GM04504 (cell line): ENCODE data around the gene C16orf74.
A peak's percentile ranks its signal among the peaks of the same experiment; 100 is the strongest.

Experiments used
- DNase-seq: peaks from one replicate; pipeline ENCODE4 v3.0.0-alpha.2; 2012; ENCODE audit warnings: low read depth

The C16orf74 gene

DNA sequence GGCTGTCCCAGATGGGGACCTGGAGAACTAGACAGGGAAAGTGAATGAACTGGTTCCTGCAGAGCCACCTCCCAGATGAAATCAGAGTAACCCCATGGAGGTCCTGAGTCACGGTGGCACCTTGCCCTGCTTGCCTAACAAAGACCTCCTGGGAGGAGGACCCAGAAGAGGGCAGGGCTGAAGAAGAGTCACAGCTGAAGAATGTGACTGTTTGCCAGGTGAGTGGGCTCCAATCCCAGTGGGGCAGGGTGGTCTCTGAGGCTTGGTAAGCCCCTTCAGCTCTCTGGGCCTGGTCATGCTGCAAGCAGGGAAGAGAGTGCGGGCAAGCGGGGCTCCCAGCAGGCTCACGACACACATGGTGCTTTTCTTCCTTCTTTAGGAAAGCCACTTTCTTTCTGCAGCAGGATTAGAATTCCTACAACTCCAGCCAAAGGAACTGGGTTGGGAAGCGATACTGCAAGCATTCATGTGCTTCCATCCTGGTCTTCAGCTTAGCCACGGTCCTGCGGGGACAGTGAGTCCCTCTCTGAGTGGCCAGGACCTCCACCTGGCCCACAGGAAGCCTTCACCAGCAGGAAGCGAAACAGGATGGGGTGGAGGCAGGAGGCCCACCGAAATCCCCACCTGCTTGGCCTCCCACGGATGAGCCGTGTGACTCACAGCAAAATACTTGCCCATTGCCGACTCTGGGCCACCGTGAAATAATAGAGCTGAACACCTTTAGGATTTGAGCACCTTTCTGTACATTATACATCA, 4.3 kb downstream of the C16orf74 start:
- peak; percentile 28 for DNase-seq

DNA sequence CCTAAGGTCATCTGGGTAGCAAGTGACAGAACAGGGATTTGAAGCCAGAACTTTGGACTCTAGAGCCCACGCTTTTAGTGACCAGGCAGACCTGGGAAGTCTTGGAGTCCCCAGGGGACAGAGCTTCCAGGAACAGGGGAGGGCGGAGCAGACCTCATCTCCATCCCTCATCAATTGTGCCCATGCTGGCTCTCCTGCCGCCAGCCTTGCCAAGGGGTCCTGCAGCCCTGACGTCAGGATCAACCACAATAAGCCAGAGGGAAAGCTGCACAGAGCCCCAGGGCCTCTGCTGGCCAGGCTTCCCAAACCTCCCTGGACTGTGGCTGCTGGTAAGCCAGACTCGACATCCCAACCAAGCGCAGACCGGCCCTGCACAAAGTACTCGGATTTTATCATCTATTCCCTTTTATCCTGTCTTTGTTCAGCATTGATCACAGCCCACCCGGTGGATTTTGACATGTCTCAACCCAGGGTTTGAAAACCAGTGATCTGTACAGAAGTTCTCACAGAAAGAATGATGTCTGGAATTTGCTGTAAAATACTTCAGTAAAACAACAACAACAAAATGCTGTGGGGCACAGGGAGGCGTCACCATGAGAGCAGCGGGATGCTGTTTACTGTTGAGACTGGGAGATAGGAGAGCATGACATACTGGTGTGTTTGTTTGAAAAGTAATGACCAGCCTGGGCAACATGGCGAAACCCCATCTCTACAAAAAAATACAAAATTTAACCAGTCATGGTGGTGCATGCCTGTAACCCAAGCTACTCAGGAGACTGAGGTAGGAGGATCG, 11.8 kb downstream of the C16orf74 start:
- DNase-seq = no peak

DNA sequence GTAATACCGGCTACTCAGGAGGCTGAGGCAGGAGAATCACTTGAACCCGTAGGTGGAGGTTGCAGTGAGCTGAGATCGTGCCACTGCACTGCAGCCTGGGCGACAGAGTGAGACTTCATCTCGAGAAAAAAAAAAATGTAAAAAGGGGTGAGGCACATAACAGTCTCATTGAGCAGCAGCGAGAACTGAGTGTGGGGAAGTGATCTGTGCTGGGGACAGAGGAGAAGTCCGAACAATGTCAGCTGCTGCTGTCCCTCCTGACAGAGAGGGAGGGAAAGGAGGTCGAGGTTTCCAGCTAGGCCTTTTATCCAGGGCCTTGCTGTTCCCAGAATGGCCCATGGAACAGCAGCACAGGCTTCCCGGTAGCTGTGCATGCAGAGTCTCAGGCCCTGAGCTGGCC, 14.0 kb downstream of the C16orf74 start:
- no peak for DNase-seq

DNA sequence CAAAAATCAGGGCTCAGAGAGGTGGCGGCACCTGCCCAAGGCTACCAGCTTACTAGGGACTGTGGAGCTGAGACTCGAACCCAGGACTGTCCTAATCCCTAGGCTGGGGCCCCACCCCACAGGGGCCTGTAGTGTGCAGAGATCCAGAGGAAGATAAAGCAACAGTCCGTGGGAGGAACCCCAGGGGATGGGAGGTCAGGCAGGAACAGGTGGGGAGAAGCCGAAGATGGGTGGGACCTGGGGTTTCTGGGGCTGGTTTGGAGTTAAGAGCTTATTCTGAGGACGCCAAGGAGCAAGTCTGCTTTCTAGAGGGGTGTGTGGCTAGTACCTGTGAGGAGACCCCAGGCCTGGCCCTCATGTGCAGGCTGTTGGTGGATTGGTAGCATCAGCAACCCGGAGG, 14.9 kb downstream of the C16orf74 start:
- DNase-seq = no peak

DNA sequence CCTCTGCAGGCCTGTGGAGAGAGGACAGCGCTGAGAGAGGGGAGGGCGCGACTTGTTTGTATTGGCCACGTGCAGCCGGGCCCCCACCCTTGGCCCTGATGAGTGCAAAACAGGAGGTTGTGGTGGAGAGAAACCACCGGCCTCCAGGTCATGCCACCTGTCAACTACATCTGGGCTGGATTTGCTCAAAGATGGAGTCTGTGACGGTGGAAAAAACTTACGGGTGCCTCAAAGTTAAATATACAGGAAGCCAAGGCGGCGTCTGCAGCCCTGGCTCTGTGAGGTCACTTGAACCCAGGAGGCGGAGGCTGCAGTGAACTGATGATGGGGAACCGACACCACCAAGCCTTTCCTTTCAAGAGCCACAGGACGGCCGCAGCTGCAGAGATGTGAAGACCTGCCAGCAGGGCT, 15.7 kb downstream of the C16orf74 start:
- no peak for DNase-seq

DNA sequence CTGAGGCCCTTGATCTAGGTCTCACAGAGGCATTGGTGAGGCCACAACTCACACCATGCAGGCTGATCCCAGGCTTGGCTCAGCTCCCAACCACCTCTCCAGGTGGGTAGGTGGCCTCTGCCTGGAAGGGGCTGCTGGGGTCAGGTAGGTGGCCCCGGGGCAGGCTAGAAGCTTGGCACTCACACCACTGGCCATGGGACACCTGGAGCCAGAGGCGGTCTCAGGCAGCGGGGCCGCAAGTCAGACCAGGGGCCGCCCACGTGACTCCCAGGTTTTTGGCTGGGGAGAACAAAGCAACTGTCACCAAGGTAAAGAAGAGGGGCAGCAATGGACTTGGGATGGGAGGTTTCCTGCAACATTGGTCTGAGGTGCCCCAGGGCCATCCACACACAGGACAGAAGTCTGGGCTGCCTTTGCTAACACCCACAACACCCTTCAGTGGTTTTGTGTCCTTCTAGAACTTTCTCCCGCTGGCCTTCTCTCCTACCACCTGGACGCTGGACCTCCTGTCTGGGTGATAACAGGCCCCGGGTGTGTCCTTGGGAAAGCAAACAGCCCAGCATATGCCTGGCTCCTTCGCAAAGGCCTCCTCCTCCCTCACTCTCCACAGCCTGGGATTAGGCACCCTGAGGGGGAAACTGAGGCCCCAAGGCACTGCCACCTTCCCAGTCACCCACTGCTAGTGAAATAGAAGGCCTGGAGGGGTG, 16.4 kb downstream of the C16orf74 start:
- DNase-seq = no peak

DNA sequence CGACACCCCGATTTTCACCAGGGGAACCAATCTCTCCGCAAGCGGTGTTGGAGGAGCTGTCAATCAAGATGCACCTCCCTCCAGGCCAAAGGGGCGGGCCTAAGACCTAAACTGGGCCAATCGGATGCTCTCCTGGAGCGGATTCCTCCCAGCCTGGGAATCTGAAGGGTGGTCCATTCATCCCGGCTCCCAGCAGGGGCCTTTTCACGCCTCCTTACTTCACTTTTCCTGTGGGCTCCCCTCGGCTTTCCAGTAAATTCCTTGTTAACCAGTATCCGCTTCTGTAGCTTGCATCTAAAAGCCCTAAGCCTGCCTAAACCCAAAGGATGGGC, 17.1 kb downstream of the C16orf74 start:
- no peak for DNase-seq

DNA sequence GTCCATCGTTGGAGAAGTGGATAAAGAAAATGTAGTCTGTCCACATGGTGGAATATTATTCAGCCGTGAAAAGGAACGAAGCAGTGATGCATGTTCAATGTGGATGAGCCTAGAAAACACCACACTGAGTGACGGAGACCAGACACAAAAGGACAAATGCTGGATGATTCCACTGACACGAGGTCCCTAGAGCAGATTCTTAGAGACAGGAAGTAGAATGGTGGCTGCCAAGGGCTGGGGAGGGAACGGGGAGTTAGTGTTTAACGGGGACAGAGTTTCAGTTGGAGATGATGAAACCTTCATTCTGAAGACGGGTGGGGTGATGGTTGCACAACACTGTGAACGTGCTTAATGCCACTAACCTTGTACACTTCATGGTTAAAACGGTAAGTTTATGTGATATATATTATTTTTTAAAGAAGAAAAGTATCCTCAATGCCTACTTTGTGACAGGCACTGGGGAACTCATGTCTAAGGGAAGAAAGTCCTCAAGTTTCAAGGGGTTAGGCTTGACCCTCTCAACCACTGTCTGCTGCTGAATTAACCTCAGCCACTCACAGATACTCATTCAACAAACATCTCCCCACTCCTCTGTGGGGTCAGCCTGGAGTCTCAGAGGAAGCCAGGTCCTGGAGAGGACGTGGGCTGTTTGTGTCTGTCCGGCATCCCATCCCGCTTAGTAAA, 17.6 kb downstream of the C16orf74 start:
- no peak for DNase-seq

DNA sequence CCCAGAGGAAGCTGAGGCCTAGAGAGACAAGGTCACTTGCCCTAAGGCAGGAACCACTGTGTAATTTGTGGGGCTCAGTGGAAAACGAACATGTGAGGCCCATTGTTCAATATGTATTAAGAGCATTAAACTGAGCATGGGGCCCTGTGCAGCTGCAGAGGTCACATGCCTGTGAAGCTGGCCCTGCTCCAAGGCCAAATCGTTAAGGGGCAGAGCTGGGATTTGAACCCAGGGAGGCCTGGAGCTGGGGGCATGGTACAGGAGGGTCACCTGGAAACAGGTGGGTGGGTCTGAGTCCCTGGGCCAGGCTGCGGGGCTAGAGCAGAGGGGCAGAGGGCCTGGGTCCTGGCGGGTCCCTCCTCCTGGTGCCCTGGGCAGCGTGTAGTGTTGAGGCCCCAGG, 19.7 kb downstream of the C16orf74 start:
- DNase-seq = no peak

DNA sequence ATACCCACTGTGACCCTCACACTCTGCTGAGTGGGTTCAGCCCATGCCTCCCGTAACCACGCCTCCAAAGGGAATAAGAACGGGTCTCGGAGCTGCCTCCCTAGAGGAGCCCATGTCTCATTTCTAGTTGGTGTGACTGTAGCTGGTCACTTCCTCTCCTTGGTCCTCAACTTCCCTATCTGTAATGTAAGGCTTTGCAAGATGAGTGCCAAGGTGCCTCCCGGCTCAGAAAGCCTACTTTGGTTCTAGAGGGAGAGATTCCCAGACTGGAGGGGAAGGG, 20.8 kb downstream of the C16orf74 start:
- DNase-seq = no peak

DNA sequence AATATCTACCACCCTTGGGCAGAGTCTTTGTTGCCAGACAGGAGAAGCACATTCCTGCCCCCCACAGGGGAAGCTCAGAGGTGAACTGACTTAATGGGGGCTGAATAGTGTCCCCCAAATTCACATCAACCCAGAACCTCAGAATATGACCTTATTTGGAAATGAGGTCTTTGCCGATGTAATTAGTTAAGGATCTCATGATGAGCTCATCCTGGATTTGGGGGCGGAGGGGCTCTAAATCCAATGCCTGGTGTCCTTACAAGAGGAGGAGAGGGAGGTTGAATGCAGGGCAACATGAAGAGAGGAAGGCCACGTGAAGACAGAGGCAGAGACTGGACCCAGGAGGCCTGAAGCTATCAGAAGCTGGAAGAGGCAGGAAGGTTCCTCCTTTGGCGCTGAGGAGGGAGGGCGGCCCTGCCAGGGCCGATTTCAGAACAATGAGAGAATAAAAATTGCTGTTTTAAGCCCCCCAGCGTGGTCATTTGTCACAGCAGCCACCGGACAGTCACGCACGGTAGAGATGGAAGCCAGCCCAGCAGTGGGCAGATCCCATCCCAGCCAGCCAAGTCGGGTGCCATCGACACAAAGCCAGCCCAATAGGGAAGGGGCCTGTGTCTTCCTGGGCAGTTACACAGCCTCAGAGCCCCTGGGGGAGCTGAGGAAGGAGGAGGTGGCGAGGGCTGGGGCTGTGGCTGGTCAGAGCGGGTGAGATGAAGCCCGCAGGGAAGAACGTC, 21.3 kb downstream of the C16orf74 start:
- no peak for DNase-seq

DNA sequence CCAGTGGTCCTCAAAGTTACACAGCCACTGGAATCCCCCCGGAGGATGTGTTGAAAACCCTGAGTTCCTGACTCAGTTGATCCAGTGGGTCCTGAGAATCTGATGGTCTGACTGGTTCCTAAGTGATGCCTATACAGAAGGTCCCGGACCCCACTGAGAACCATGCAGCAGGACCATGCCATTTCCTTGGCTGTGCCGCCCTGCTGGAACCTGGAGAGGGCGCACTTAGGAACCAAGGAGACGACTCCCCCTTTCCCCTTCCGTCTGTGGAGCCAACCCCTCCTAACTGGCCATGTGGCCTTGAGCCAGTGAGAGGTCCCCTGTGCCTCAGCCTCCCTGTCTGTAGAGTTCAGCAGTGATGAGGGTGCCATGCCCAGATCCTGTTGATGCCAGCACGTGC, 22.0 kb downstream of the C16orf74 start:
- DNase-seq = no peak

DNA sequence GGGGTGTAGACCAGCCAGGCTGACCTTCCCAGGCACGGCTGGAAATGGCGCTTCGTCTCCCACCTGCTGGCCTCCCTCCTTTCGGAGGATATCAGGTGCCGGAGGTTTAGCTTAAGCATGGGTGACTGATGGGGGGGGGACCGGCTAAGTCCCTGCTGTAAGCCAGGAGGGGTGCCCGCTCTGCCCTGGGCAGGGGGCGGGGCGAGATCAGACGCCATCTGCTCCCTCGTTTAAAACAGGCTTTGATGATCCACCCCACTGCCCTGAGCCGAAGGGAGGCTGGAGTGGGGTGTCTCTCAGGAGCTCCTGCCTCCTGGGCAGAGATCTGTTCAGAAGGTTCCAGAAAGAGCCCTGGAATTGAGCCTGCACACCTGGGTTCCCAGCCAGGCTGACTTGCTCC, 26.0 kb downstream of the C16orf74 start:
- no peak for DNase-seq

DNA sequence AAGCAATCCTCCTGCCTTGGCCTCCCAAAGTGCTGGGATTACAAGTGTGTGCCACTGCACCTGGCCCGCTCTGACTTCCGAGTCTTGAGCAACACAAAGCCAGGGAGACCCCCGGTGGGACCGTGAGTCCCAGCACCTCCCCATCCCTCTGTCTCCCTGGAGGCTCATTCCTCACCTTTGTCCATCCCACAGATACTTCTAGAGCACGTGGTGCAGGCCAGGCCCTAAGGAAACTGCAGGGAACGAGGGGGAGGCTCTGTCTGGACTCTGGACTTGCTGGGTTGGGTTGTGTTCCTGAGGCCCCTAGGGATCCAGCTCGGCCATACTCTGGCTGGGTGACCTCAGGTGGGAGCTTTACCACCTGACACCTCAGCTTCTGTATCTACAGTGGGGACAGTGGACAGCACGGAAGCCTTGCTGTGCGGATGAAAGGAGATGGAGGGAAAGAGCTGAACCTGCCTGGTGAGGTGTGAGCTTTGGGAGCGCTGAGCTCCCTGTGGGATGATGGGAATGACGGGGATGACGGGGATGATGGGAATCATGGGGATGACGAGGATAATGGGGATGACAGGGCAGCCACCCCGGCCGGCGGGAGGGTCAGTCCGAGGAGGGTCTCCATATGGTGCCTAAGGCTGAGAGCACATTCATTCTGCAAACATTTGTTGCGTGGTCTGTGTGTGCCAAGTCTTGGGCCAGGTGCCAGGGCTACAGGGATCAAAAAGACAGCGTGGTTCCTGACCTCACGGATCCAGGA, 26.6 kb downstream of the C16orf74 start:
- no peak for DNase-seq

DNA sequence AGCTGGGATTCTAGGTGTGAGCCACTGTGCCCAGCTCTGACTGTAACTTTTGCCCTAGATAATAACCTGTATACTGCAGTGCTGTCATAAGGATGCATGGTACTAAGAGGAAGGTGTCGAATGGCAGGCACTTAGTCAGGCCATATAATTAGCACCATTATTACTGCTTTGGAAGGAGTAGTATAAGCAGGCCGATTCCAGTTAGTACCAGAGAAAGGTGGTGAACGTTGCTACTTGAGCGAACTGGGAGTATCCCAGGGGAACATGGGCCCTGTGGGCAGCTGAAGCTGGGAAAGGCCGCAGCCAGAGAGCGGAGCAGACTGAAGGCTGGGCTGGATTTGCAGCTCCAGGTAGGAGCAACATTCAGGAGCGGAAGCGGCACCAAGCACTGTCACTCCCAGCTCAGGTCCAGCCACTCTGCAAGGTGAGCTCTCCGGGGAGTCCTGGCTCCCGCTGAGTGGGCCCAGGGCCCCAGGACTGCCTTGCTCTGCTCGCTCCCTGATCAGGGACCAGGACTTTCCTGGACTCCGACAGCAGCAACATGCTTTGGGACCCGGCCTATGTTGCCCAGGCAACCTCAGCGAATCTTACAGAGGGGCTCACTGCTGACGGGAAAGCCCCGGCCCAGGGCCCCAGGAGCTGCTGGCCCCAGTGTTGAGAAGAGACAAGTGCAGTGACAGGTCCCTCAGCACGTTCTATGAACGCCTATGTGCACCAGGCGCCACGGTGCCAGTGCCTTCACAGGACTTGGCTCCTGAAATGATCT, 28.6 kb downstream of the C16orf74 start:
- DNase-seq = no peak

DNA sequence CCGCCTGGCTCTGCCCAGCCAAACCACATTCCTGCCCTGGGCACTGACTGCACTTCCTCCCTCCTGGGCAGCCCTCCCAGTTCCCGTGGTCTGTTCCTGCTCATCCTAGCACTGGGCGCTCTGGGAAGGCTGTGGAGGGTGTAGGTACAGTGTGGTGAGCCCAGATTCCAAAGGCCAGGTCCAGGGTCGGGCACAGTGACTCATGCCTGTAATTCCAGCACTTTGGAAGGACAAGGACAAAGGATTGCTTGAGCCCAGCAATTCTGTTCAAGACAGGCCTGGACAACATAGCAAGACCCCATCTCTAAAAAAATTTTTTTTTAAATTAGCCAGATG, 30.6 kb downstream of the C16orf74 start:
- no peak for DNase-seq

DNA sequence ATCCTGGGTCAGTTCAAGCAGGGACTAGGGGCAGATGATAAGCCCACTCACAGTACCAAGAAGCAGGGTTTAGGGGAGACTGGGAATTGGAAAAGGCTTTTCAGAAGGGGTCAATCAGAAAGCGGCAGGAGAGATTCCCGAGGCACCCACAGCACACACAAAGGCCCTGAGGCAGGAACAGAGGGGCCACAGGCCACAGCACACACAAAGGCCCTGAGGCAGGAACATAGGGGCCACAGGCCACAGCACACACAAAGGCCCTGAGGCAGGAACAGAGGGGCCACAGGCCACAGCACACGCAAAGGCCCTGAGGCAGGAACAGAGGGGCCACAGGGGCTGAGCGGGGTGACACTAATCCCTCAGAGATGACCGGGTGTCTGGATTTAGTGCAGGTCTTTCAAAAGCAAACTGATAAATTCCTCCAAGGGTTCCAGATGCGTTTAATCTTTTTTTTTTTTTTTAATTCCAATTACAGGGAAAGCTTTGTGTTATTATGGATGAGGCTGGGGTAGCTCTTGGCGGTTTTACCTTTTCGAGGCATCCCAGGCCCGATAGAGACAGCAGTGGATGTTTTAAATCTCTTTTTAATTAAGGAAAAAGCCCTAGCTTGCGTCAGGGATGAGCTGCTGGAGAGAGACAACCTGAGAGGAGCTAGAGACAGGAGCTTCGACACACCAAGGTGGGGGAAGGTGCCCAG, 31.1 kb downstream of the C16orf74 start:
- no peak for DNase-seq

DNA sequence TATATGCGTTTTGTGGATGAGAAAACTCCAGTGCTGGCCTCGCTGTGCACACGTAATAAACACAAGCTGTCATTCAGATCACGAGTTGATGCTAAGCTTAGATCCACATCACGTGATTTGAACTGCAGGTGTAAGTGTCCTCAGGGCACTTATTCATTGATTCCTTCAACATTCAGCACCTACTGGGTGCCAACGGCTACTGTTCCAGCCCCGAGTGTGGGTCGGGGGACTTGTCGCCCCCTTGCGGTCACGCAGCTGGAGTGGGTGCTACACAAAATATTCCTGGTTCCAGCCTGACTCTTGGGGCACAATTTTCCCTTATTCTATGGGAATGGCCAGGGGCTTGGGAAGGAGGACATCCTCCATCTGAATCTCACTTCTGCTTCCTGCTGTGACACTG, 32.2 kb downstream of the C16orf74 start:
- no peak for DNase-seq

DNA sequence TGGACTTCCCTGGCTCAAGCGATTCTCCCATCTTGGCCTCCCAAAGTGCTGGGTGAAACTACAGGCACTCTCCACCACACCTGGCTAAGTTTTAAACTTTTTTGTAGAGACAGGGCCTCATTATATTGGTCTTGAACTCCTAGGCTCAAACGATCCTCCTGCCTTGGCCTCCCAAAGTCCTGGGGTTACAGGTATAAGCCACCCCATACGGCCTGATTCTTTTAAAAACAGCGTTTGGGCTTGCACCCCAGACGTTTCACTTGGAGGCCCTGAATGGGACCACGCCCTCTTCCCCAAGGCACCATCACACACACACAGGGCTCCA, 32.8 kb downstream of the C16orf74 start:
- DNase-seq = no peak
